Thymus (tissue), 14 donors: ENCODE data around the gene MBOAT1. TPM values are rescaled to one million over a fixed set of nuclear protein-coding genes. Genes with fewer than 3 reads are reported as not detected.

ENCODE experiments used
- DNase-seq, 9 donors: peaks; one replicate each; pipeline ENCODE4 v3.0.0-alpha.2; 2013; ENCODE audit warnings: low spot score in 9 of 9, low read depth in 6 of 9, missing footprints in 1 of 9
- H3K27ac ChIP-seq, 2 donors: one replicate each; pipeline ENCODE4 v1.5.1; 2013; ENCODE audit warnings: control low read depth in 1 of 2, low read depth in 1 of 2, low read length in 1 of 2, mild to moderate bottlenecking in 1 of 2, moderate library complexity in 1 of 2
- H3K27me3 ChIP-seq, 2 donors: one replicate each; pipeline ENCODE4 v1.5.1; 2013; ENCODE audit warnings: low read length in 1 of 2; ENCODE audit not compliant: control insufficient read depth in 2 of 2, insufficient read depth in 1 of 2
- H3K36me3 ChIP-seq, 2 donors: one replicate each; pipeline ENCODE4 v1.5.1; 2013; ENCODE audit warnings: low read length in 1 of 2, mild to moderate bottlenecking in 1 of 2, moderate library complexity in 1 of 2; ENCODE audit not compliant: control insufficient read depth in 2 of 2, insufficient read depth in 2 of 2
- H3K4me1 ChIP-seq, 2 donors: one replicate each; pipeline ENCODE4 v1.5.1; 2013; ENCODE audit warnings: low read length in 2 of 2; ENCODE audit not compliant: control insufficient read depth in 2 of 2, insufficient read depth in 2 of 2
- H3K4me3 ChIP-seq, 2 donors: one replicate each; pipeline ENCODE4 v1.5.1; 2013; ENCODE audit warnings: low read length in 2 of 2, control low read depth in 1 of 2, mild to moderate bottlenecking in 1 of 2
- H3K9me3 ChIP-seq, 2 donors: one replicate each; pipeline ENCODE4 v1.5.1; 2013; ENCODE audit warnings: low read length in 1 of 2, mild to moderate bottlenecking in 1 of 2; ENCODE audit not compliant: control insufficient read depth in 2 of 2, insufficient read depth in 1 of 2
- WGBS: extraction: QIAGEN DNeasy Blood & Tissue Kit; methylation state at CpG from one replicate; pipeline ENCODE4 v1.1.7; 2013; 5-methylcytosine and 5-hydroxymethylcytosine counted together
- long read RNA-seq, 10 donors: transcript quantifications; one replicate each; lab custom pipeline, GENCODE V29; 2026
- polyA plus RNA-seq: library from polyadenylated mRNA; stranded (reverse); fragments of 200-250 nt; gene quantifications from one replicate; pipeline ENCODE4 v1.2.3, GENCODE V29; 2013
- total RNA-seq: library from RNA; stranded (reverse); fragments of 120-200 nt; gene quantifications from one replicate; pipeline ENCODE4 v1.2.4, GENCODE V29; 2013
- donor health status: healthy.

The MBOAT1 gene
- total RNA-seq, result 4.7 TPM
- polyA plus RNA-seq, result 2.3 TPM
- long read RNA-seq, donor 1, result 0 reads
- long read RNA-seq, donor 2, result 0 reads
- long read RNA-seq, donor 3, result 0 reads
- long read RNA-seq, donor 4, result 0 reads
- long read RNA-seq, donor 5, result 0 reads
- long read RNA-seq, donor 6, result 0 reads
- long read RNA-seq, donor 7, result 0 reads
- long read RNA-seq, donor 8, result 0 reads
- long read RNA-seq, donor 9, result 0 reads
- long read RNA-seq, donor 10, result 0 reads

DNA sequence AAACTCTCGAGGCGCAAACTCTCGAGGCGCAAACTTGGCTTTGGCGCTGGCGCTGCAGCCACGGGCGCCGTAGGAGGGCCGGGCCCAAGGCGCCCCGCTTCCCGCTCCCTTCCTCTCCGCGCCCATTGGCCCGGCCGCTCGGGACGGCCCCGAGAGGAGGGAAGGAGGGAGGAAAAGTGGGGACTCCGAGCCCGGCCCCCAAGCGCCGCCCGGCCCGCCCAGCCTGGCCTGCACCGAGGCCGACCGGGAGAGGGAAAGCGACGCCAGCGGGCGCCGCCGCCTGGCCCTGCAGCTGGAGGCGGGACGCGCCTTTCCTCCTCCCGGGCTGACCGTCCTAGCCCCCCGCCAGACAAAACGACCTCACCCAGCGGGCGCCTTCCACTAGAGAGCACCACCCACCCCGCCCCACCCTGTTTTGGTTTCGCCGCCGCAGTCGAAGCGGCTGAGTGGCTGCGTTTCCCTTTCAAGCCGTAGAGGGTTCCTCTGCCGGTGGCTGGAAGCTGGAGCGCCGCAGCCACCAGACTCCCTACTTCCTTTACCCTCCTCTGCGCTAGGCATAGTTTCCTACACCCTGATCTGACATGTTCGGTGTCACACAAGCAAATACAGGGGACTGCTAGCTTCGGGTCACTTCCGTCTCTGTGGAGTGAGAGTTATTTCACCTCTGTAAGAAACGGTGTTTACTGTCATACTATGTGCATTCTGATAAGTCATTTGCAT, at the start of gene MBOAT1:
MBOAT1 (minus strand) TSS at position 78 of the 720 bp plus-strand sequence. CDS start 235 bp downstream, outside the sequence.
- Histone ChIP-seq H3K36me3 (no peaks in the 10 kb centered on the region), H3K9me3 (no peaks in the 10 kb centered on the region), H3K27ac (peak within 1 kb of the TSS; percentile 69 to 77), H3K4me3 (peak within 1 kb of the TSS; percentile 60 to 68), H3K4me1 (peaks cover 9 to 11% of the 10 kb centered on the region in 2 donors), H3K27me3 (peaks cover 0 to 9% of the 10 kb centered on the region in 2 donors)
- peak in 8 of 9 donors; percentile 44 to 82 (median 62) for DNase-seq
- under 1% methylated on average over 60 of the region's 60 CpGs for WGBS

DNA sequence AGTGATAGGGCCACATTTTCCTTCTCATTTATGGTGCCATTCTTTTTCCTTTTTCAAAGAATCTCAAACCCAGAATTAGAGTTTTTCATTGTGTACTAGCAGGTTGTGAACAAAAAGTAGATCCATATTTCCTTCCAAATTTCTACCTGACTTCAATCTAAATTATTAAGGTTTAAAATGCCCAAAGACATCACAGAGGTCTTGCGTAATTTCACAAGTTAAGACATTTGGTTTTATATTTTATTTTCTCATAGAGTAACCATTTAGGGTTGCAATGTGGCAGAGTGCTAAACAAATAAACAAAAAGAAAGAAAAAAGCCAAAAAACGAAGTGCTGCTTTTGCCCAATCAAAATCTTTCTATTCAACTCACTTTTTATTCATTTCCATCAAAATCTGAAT, 49.4 kb upstream of the MBOAT1 start:
- Histone ChIP-seq H3K36me3 (no peaks in the 10 kb centered on the region), H3K4me1 (no peaks in the 10 kb centered on the region), H3K27me3 (no peaks in the 10 kb centered on the region), H3K9me3 (peaks cover 0 to 2% of the 10 kb centered on the region in 2 donors), H3K4me3 (no peak overlapping the region), H3K27ac (no peak overlapping the region)
- WGBS, result 90% methylated on average over 2 of the region's 2 CpGs
- DNase-seq, result no peak

GRCh38 chr6:20260360-20260759, 48.1 kb upstream of the MBOAT1 start:
- H3K27ac ChIP-seq, result no peak overlapping the region
- H3K27me3 ChIP-seq, result no peaks in the 10 kb centered on the region
- H3K4me1 ChIP-seq, result no peaks in the 10 kb centered on the region
- DNase-seq, result no peak
- H3K36me3 ChIP-seq, result no peaks in the 10 kb centered on the region
- H3K4me3 ChIP-seq, result no peak overlapping the region
- 83% methylated on average over 7 of the region's 7 CpGs for WGBS
- peaks cover 0 to 2% of the 10 kb centered on the region in 2 donors for H3K9me3 ChIP-seq

DNA sequence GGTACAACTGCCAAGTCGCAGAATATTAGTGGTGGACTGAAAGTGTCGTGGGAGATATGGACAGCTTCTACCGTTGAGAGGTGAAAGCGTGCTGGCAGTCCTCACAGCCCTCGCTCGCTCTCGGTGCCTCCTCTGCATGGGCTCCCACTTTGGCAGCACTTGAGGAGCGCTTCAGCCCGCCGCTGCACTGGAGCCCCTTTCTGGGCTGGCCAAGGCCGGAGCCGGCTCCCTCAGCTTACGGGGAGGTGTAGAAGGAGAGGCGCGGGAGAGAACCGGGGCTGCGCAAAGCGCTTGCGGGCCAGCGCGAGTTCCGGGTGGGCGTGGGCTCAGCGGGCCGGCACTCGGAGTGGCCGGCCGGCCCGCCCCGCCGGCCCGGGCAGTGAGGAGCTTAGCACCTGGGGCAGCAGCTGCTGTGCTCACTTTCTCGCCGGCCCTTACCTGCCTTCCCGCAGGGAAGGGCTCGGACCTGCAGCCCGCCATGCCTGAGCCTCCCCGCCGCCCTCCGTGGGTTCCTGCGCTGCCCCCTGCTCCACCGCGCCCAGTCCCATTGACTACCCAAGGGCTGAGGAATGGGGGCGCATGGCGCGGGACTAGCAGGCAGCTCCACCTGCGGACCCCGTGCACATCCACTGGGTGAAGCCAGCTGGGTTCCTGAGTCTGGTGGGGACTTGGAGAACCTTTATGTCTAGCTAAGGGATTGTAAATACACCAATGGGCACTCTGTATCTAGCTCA, 47.2 kb upstream of the MBOAT1 start:
- H3K4me3 ChIP-seq, result no peak overlapping the region

DNA sequence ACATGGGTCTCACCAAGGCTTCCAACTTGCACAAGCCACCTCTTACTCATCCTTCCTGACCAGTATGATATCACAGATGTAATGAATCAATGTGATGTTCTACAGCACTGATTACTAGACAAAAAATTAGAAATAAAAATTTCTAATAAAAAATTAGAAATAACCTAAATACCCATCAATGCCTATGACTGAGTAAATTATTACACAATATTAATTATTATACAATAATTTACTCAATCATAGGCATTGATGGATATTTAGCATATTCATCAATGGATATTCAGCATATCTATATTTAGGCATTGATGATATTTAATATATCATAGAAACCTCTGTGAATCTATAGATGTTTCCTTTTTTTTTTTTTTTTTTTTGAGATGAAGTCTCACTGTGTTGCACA, 43.2 kb upstream of the MBOAT1 start:
- no peaks in the 10 kb centered on the region for H3K36me3 ChIP-seq
- H3K27me3 ChIP-seq, result no peaks in the 10 kb centered on the region
- H3K9me3 ChIP-seq, result no peaks in the 10 kb centered on the region
- H3K4me3 ChIP-seq, result no peak overlapping the region
- DNase-seq, result no peak
- no peak overlapping the region for H3K27ac ChIP-seq
- no peaks in the 10 kb centered on the region for H3K4me1 ChIP-seq

More for the DNA sequence above, 47.2 kb upstream of the MBOAT1 start:
- peaks cover 0 to 2% of the 10 kb centered on the region in 2 donors for H3K9me3 ChIP-seq
- H3K4me1 ChIP-seq, result no peaks in the 10 kb centered on the region
- WGBS, result 99% methylated on average over 48 of the region's 48 CpGs
- no peaks in the 10 kb centered on the region for H3K27me3 ChIP-seq
- H3K36me3 ChIP-seq, result no peaks in the 10 kb centered on the region
- H3K27ac ChIP-seq, result no peak overlapping the region
- DNase-seq, result no peak

- no peaks in the 10 kb centered on the region for H3K4me1 ChIP-seq
- H3K9me3 ChIP-seq, result no peaks in the 10 kb centered on the region
- H3K27ac ChIP-seq, result no peak overlapping the region
- no peak for DNase-seq
- no peaks in the 10 kb centered on the region for H3K27me3 ChIP-seq
- no peaks in the 10 kb centered on the region for H3K36me3 ChIP-seq
- no peak overlapping the region for H3K4me3 ChIP-seq
These were observed 42.0 kb upstream of the MBOAT1 start for GRCh38 chr6:20254295-20254694.

DNA sequence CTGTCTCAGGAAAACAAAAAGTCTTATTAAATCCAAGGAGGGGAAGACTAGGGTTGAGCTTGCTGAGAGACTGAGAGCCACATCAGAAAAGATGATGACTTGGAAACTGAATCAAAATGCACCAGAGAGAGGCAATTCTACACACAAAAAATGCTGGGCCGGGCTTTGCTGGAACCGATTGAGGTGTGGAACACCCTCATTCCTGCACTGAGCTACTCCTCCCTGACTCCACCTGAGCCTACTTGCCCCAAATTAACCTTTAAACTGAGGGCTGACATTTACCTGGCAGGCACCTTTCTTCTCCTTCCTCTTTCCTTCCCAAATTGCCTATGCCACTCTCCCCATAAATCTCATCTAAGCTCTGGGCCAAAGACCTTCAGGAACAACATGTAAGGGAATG, 40.8 kb upstream of the MBOAT1 start:
- no peak for DNase-seq
- no peaks in the 10 kb centered on the region for H3K27me3 ChIP-seq
- H3K4me3 ChIP-seq, result no peak overlapping the region
- H3K27ac ChIP-seq, result no peak overlapping the region
- H3K9me3 ChIP-seq, result no peaks in the 10 kb centered on the region
- H3K36me3 ChIP-seq, result no peaks in the 10 kb centered on the region
- no peaks in the 10 kb centered on the region for H3K4me1 ChIP-seq
- 68% methylated on average over 2 of the region's 2 CpGs for WGBS

DNA sequence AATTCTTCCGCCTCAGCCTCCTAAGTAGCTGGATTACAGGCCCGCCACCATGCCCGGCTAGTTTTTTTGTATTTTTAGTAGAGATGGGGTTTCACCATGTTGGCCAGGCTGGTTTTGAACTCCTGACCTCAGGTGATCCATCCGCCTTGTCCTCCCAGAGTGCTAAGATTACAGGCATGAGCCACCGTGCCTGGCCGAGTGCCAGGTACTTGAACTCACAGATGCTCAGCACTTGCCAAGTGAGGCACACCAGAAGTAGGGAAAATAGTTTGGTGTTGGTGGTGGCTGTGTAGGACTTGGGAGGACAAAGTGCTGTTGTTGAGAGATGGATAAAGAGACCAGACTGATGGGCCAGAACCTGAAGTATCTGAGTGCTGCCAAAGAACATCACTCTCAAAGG, 40.0 kb upstream of the MBOAT1 start:
- no peak overlapping the region for H3K27ac ChIP-seq
- H3K4me1 ChIP-seq, result no peaks in the 10 kb centered on the region
- H3K27me3 ChIP-seq, result no peaks in the 10 kb centered on the region
- 97% methylated on average over 6 of the region's 6 CpGs for WGBS
- H3K9me3 ChIP-seq, result no peaks in the 10 kb centered on the region
- H3K4me3 ChIP-seq, result no peak overlapping the region
- no peaks in the 10 kb centered on the region for H3K36me3 ChIP-seq
- DNase-seq, result no peak

GRCh38 chr6:20251525-20251924, 39.3 kb upstream of the MBOAT1 start:
- Histone ChIP-seq H3K4me1 (no peaks in the 10 kb centered on the region), H3K4me3 (no peak overlapping the region), H3K27ac (no peak overlapping the region), H3K36me3 (no peaks in the 10 kb centered on the region), H3K27me3 (no peaks in the 10 kb centered on the region), H3K9me3 (no peaks in the 10 kb centered on the region)
- WGBS, result 93% methylated on average over 5 of the region's 5 CpGs
- no peak for DNase-seq
